Trophoblast cell (in vitro differentiated cells and primary cell): ENCODE results near the gene FITM2.
A peak's percentile ranks its signal among the peaks of the same experiment; 100 is the strongest.

Experiments used
- DNase-seq, 2 donors: peaks; one replicate each; pipeline ENCODE4 v3.0.0-alpha.2; 2016
- H2AFZ ChIP-seq: 2 replicates; pipeline ENCODE4 v1.6.1; 2013; ENCODE audit warnings: low read length, moderate library complexity, mild to moderate bottlenecking; ENCODE audit not compliant: insufficient read depth, poor library complexity
- H2AK5ac ChIP-seq: 2 replicates; pipeline ENCODE4 v1.6.1; 2013; ENCODE audit warnings: mild to moderate bottlenecking, low read length
- H2BK120ac ChIP-seq: 2 replicates; pipeline ENCODE4 v1.6.1; 2013; ENCODE audit warnings: low read length, mild to moderate bottlenecking, moderate library complexity; ENCODE audit not compliant: insufficient read depth, poor library complexity
- H2BK12ac ChIP-seq: 2 replicates; pipeline ENCODE4 v1.6.1; 2013; ENCODE audit warnings: mild to moderate bottlenecking, low read length, moderate library complexity
- H2BK5ac ChIP-seq: 2 replicates; pipeline ENCODE4 v1.6.1; 2013; ENCODE audit warnings: low read length, low read depth, moderate library complexity, mild to moderate bottlenecking; ENCODE audit not compliant: poor library complexity
- H3K14ac ChIP-seq: 2 replicates; pipeline ENCODE4 v1.6.1; 2013; ENCODE audit warnings: mild to moderate bottlenecking, low read length
- H3K18ac ChIP-seq: 2 replicates; pipeline ENCODE4 v1.6.1; 2013; ENCODE audit warnings: mild to moderate bottlenecking, low read length
- H3K23ac ChIP-seq: 2 replicates; pipeline ENCODE4 v1.6.1; 2013; ENCODE audit warnings: low read length
- H3K27ac ChIP-seq: 2 replicates; pipeline ENCODE4 v1.5.1; 2013; ENCODE audit warnings: low read depth, mild to moderate bottlenecking, inconsistent platforms, low read length, moderate library complexity
- H3K27me3 ChIP-seq: 2 replicates; pipeline ENCODE4 v1.6.1; 2013; ENCODE audit warnings: inconsistent platforms, mild to moderate bottlenecking, low read length, moderate library complexity; ENCODE audit not compliant: insufficient read depth
- H3K36me3 ChIP-seq, 2 experiments: 1 replicate in 1 of 2; 2 replicates in 1 of 2; pipeline ENCODE4 v1.6.1; 2013; ENCODE audit warnings: low read length in 2 of 2, mild to moderate bottlenecking in 2 of 2, moderate library complexity in 1 of 2; ENCODE audit not compliant: insufficient read depth in 2 of 2, control insufficient read depth in 1 of 2
- H3K4ac ChIP-seq: 2 replicates; pipeline ENCODE4 v1.6.1; 2013; ENCODE audit warnings: low read depth, mild to moderate bottlenecking, low read length, moderate library complexity
- H3K4me1 ChIP-seq, 2 experiments: 1 replicate in 1 of 2; 2 replicates in 1 of 2; pipeline ENCODE4 v1.6.1; 2013; ENCODE audit warnings: low read length in 2 of 2, mild to moderate bottlenecking in 2 of 2, moderate library complexity in 1 of 2; ENCODE audit not compliant: insufficient read depth in 2 of 2, control insufficient read depth in 1 of 2
- H3K4me2 ChIP-seq: 2 replicates; pipeline ENCODE4 v1.6.1; 2013; ENCODE audit warnings: inconsistent platforms, mild to moderate bottlenecking, low read length, moderate library complexity
- H3K4me3 ChIP-seq: 2 replicates; pipeline ENCODE4 v1.5.1; 2013; ENCODE audit warnings: mild to moderate bottlenecking, low read depth, low read length, inconsistent platforms
- H3K79me1 ChIP-seq: one replicate; pipeline ENCODE4 v1.6.1; 2013; ENCODE audit warnings: low read length
- H3K79me2 ChIP-seq: 2 replicates; pipeline ENCODE4 v1.6.1; 2013; ENCODE audit warnings: low read length, mild to moderate bottlenecking; ENCODE audit not compliant: control insufficient read depth, insufficient read depth, poor library complexity
- H3K9ac ChIP-seq: 2 replicates; pipeline ENCODE4 v1.6.1; 2013; ENCODE audit warnings: mild to moderate bottlenecking, low read length
- H3K9me3 ChIP-seq: 2 replicates; pipeline ENCODE4 v1.6.1; 2013; ENCODE audit warnings: low read depth, mild to moderate bottlenecking, control low read depth, inconsistent platforms, low read length; ENCODE audit not compliant: insufficient read depth
- H4K12ac ChIP-seq: 2 replicates; pipeline ENCODE4 v1.6.1; 2013; ENCODE audit warnings: low read depth, mild to moderate bottlenecking, low read length, moderate library complexity
- H4K8ac ChIP-seq: 2 replicates; pipeline ENCODE4 v1.6.1; 2013; ENCODE audit warnings: low read depth, mild to moderate bottlenecking, low read length, moderate library complexity
- H4K91ac ChIP-seq: one replicate; pipeline ENCODE4 v1.6.1; 2013; ENCODE audit warnings: low read depth, mild to moderate bottlenecking, low read length, moderate library complexity
- WGBS: extraction: QIAGEN DNeasy Blood & Tissue Kit; methylation state at CpG from one replicate; pipeline ENCODE4 v1.1.7; 2013; ENCODE audit warnings: missing lambda C conversion rate; ENCODE audit not compliant: insufficient read length, insufficient coverage; ENCODE audit errors: extremely low coverage; 5-methylcytosine and 5-hydroxymethylcytosine counted together

The FITM2 gene

DNA sequence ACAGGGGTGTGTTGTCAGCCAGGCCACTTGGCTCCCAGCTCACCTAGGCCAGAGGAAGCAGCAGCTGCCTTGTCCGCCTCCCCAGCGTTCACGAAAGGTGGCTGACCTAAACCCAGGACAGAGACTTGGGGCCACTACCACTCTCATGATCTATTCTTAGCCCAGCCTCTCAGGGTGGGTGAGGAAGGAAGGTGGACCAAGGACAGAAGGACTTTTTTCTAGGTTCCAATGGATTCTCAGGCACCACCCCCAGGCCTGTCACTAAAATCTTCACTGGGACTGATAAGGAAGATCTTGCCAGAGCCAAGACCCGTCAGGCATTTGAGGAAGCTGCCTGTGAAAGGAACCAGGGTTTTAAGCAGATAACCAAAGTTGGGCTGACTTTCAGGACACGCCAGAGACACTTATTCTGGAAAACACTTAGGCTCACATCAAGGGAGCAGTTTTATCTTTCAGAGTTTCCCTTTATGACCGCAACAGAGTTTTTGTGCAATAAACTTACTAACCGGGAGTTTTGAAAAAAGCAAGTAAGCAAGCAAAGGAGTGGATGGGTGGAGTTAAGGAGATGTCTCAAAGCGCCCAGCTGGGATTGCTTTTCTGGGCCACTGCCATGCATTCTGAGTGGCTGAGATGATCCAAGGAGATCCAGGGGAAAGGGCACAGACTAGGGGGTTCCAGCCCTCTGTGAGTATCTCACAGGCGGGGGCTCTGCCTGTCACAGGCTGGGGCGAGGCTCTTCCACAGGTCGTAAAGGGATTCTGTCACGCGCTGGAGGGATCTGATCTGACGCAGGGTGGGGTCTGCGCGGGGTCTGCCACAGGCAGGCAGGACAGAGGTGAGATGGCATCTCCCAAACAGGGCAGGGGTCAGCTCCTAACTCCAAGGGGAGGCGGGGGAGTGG lies 989 bp downstream of the FITM2 start:
- Histone ChIP-seq H2BK5ac (no peak overlapping the region), H2AK5ac (no peak overlapping the region), H4K12ac (no peak overlapping the region), H3K79me1 (peaks cover 3% of the 10 kb centered on the region), H3K23ac (no peak overlapping the region), H2AFZ (peak overlapping the region; percentile 48), H3K4me2 (peak overlapping the region; percentile 72), H3K79me2 (peaks cover 4% of the 10 kb centered on the region), H3K27me3 (no peaks in the 10 kb centered on the region), H3K4ac (no peak overlapping the region), H3K36me3 (peaks cover 0 to 2% of the 10 kb centered on the region in 2 experiments), H3K18ac (no peak overlapping the region), H2BK120ac (no peak overlapping the region), H3K14ac (no peak overlapping the region), H3K27ac (no peak overlapping the region), H4K8ac (peak overlapping the region; percentile 84), H3K4me3 (peak overlapping the region; percentile 88), H3K4me1 (peaks cover 5 to 7% of the 10 kb centered on the region in 2 experiments), H3K9ac (peak overlapping the region; percentile 81), H3K9me3 (no peaks in the 10 kb centered on the region), H2BK12ac (peak overlapping the region; percentile 45), H4K91ac (no peak overlapping the region)
- WGBS: no CpG with 5 or more reads among the region's 17 CpGs
- peak in 1 of 2 donors; percentile 14 for DNase-seq

- H3K4me1 ChIP-seq: peaks cover 5 to 7% of the 10 kb centered on the region in 2 experiments
- no peak overlapping the region for H3K14ac ChIP-seq
- H3K79me1 ChIP-seq: peaks cover 3% of the 10 kb centered on the region
- H2AFZ ChIP-seq: no peak overlapping the region
- peaks cover 4% of the 10 kb centered on the region for H3K79me2 ChIP-seq
- H4K12ac ChIP-seq: no peak overlapping the region
- H2BK12ac ChIP-seq: no peak overlapping the region
- H3K9ac ChIP-seq: no peak overlapping the region
- no peak overlapping the region for H2BK120ac ChIP-seq
- H3K27ac ChIP-seq: no peak overlapping the region
- peaks cover 0 to 2% of the 10 kb centered on the region in 2 experiments for H3K36me3 ChIP-seq
- H2BK5ac ChIP-seq: no peak overlapping the region
- no peak overlapping the region for H3K23ac ChIP-seq
- H4K8ac ChIP-seq: no peak overlapping the region
- H3K18ac ChIP-seq: no peak overlapping the region
- H4K91ac ChIP-seq: no peak overlapping the region
- H3K9me3 ChIP-seq: no peaks in the 10 kb centered on the region
- H3K4me3 ChIP-seq: no peak overlapping the region
- H3K4me2 ChIP-seq: no peak overlapping the region
- no peak overlapping the region for H2AK5ac ChIP-seq
- no peak overlapping the region for H3K4ac ChIP-seq
- H3K27me3 ChIP-seq: no peaks in the 10 kb centered on the region
- no peak for DNase-seq
- no CpG with 5 or more reads among the region's 9 CpGs for WGBS
These were observed 4.1 kb downstream of the FITM2 start for GRCh38 chr20:44306927-44307326.

DNA sequence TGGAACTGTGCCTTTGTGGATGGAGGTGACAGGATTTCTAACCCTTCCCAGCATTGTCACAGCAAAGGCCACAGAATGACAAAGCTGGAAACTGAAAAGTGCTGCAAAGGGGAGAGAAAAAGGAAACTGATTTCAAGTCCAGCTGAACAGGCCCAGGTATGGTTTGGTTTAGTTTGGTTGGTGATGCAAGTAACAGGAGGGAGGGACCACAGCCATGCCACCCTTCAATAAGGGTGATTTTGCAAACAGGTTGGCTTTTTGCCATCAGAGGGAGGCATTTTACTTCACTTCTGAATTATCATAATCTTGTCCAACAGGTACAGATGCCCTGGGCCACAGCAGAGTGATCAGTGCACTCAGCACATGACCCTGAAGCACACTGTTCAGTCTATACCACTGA lies 6.6 kb downstream of the FITM2 start:
- Histone ChIP-seq H3K4ac (no peak overlapping the region), H3K36me3 (peaks cover 0 to 2% of the 10 kb centered on the region in 2 experiments), H3K4me2 (no peak overlapping the region), H4K91ac (no peak overlapping the region), H3K79me1 (no peaks in the 10 kb centered on the region), H2BK5ac (no peak overlapping the region), H3K27ac (no peak overlapping the region), H3K9ac (no peak overlapping the region), H2AFZ (no peak overlapping the region), H3K4me1 (no peaks in the 10 kb centered on the region), H4K8ac (no peak overlapping the region), H3K23ac (no peak overlapping the region), H3K18ac (no peak overlapping the region), H3K9me3 (no peaks in the 10 kb centered on the region), H3K27me3 (no peaks in the 10 kb centered on the region), H3K14ac (no peak overlapping the region), H3K4me3 (no peak overlapping the region), H3K79me2 (no peaks in the 10 kb centered on the region), H2BK120ac (no peak overlapping the region), H2AK5ac (no peak overlapping the region), H4K12ac (no peak overlapping the region), H2BK12ac (no peak overlapping the region)
- no peak for DNase-seq

DNA sequence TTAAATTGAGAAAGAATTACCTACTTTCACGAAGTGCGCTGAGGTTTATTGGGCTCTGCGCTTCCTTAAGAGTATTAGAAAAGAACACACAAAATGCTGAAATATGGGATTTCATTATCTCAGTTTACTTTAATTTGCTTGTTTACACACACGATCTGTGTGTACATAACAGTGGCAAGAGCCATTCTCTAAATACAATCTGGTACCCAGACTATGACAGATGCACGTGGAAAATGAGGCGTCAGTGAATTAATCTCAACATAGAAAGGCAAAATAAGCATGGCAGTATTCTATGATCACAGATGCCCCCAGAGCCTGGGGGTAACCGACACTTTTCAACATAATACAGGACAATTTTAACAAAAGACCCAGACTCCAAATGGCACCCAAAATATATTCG lies 8.3 kb downstream of the FITM2 start:
- no peak overlapping the region for H3K9ac ChIP-seq
- no peak overlapping the region for H3K4me2 ChIP-seq
- H2BK120ac ChIP-seq: no peak overlapping the region
- H3K79me1 ChIP-seq: no peaks in the 10 kb centered on the region
- no peak overlapping the region for H3K23ac ChIP-seq
- no peaks in the 10 kb centered on the region for H3K79me2 ChIP-seq
- H3K36me3 ChIP-seq: peaks cover 0 to 2% of the 10 kb centered on the region in 2 experiments
- H3K4ac ChIP-seq: no peak overlapping the region
- H4K91ac ChIP-seq: no peak overlapping the region
- no peak overlapping the region for H2AK5ac ChIP-seq
- no peaks in the 10 kb centered on the region for H3K4me1 ChIP-seq
- H3K27ac ChIP-seq: no peak overlapping the region
- H3K9me3 ChIP-seq: peaks cover 2% of the 10 kb centered on the region
- H2AFZ ChIP-seq: no peak overlapping the region
- no peak overlapping the region for H4K12ac ChIP-seq
- no peak for DNase-seq
- no peak overlapping the region for H3K18ac ChIP-seq
- no peak overlapping the region for H2BK5ac ChIP-seq
- H3K4me3 ChIP-seq: no peak overlapping the region
- H3K14ac ChIP-seq: no peak overlapping the region
- H3K27me3 ChIP-seq: no peaks in the 10 kb centered on the region
- no peak overlapping the region for H2BK12ac ChIP-seq
- no peak overlapping the region for H4K8ac ChIP-seq
- WGBS: no CpG with 5 or more reads among the region's 8 CpGs
